Measurements from ENCODE around the gene CDKL1.
"Not testable (repeated sequence)": the region's sequence is repeated elsewhere in the genome, so short reads cannot be mapped to it uniquely, and the experiment has no call there.

GRCh38 chr14:50361473-50362403 lies 34.9 kb downstream of the CDKL1 start:
- not testable (repeated sequence) for TF ChIP-seq EZH2 (IDR thresholded peaks at IDR 0.05; ENCODE audit: low read length, missing control alignments)
- TF ChIP-seq, protein P1, sequence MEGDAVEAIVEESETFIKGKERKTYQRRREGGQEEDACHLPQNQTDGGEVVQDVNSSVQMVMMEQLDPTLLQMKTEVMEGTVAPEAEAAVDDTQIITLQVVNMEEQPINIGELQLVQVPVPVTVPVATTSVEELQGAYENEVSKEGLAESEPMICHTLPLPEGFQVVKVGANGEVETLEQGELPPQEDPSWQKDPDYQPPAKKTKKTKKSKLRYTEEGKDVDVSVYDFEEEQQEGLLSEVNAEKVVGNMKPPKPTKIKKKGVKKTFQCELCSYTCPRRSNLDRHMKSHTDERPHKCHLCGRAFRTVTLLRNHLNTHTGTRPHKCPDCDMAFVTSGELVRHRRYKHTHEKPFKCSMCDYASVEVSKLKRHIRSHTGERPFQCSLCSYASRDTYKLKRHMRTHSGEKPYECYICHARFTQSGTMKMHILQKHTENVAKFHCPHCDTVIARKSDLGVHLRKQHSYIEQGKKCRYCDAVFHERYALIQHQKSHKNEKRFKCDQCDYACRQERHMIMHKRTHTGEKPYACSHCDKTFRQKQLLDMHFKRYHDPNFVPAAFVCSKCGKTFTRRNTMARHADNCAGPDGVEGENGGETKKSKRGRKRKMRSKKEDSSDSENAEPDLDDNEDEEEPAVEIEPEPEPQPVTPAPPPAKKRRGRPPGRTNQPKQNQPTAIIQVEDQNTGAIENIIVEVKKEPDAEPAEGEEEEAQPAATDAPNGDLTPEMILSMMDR (conservative IDR thresholded peaks at IDR 0.05 in 1 of 2, IDR thresholded peaks at IDR 0.05 in 1 of 2; ENCODE audit: low read depth in 1 of 2, low read length in 2 of 2): not testable (repeated sequence)
